H1 (cell line): Measurements from ENCODE around the gene PEPD. TPM values are rescaled to one million over a fixed set of nuclear protein-coding genes. Genes with fewer than 3 reads are reported as not detected.

Experiments used
- CTCF ChIA-PET: fragments of 300-600 bp; sonication (Branson Sonifier 250); formaldehyde crosslinking; loops from one replicate; lab custom pipeline; 2021; ENCODE audit not compliant: partially characterized antibody; lab: Charles Lee
- POLR2A ChIA-PET: fragments of 300-600 bp; sonication (Branson Sonifier 250); formaldehyde crosslinking; loops from one replicate; lab custom pipeline; 2021; ENCODE audit warnings: inconsistent platforms; ENCODE audit not compliant: partially characterized antibody; lab: Charles Lee
- DNase-seq, 2 experiments: peaks; one replicate each; pipeline versions ENCODE4 v3.0.0 to v3.0.0-alpha.2; 2010 to 2022; ENCODE audit warnings: low spot score in 2 of 2, low read depth in 1 of 2, mixed read lengths in 1 of 2
- FAIRE-seq: peaks from 2 replicates; lab custom pipeline; 2011; peaks lifted over from hg19 to GRCh38; lab: Jason Lieb, UNC
- H2AFZ ChIP-seq: 2 replicates; pipeline ENCODE4 v1.8.1; 2012; ENCODE audit warnings: low read length, inconsistent platforms
- H2AK5ac ChIP-seq: 2 replicates; pipeline ENCODE4 v1.6.1; 2013; ENCODE audit warnings: low read depth, low read length
- H2BK120ac ChIP-seq: replicated peaks from 2 replicates; pipeline ENCODE3; 2013; ENCODE audit warnings: low read depth, low read length, inconsistent platforms
- H2BK12ac ChIP-seq: 2 replicates; pipeline ENCODE4 v1.6.1; 2013; ENCODE audit warnings: low read depth, low read length
- H2BK15ac ChIP-seq: 2 replicates; pipeline ENCODE4 v1.6.1; 2013; ENCODE audit warnings: low read length
- H2BK20ac ChIP-seq: 2 replicates; pipeline ENCODE4 v1.6.1; 2013; ENCODE audit warnings: low read length
- H2BK5ac ChIP-seq: 2 replicates; pipeline ENCODE4 v1.6.1; 2013; ENCODE audit warnings: low read depth, low read length
- H3K14ac ChIP-seq: 2 replicates; pipeline ENCODE4 v1.6.1; 2013; ENCODE audit warnings: inconsistent platforms; ENCODE audit not compliant: insufficient read length
- H3K18ac ChIP-seq: 2 replicates; pipeline ENCODE4 v1.6.1; 2013; ENCODE audit warnings: low read length; ENCODE audit errors: extremely low read depth
- H3K23ac ChIP-seq: 2 replicates; pipeline ENCODE4 v1.6.1; 2013; ENCODE audit warnings: inconsistent platforms; ENCODE audit not compliant: insufficient read length
- H3K23me2 ChIP-seq: 2 replicates; pipeline ENCODE4 v1.6.1; 2013; ENCODE audit warnings: low read depth, low read length
- H3K27ac ChIP-seq: 2 replicates; pipeline ENCODE4 v1.6.1; 2011; ENCODE audit warnings: low read depth, low read length, inconsistent platforms
- H3K27me3 ChIP-seq, 4 experiments: replicated peaks in 1 of 4; 1 replicate in 1 of 4; 2 replicates in 3 of 4; pipeline versions ENCODE4 v1.6.1 to v1.8.1; 2011 to 2013; ENCODE audit warnings: low read length in 3 of 4, mild to moderate bottlenecking in 3 of 4, inconsistent platforms in 2 of 4, mixed read lengths in 2 of 4, moderate library complexity in 1 of 4; ENCODE audit not compliant: control insufficient read depth in 3 of 4, insufficient read depth in 3 of 4; ENCODE audit errors: extremely low read depth in 1 of 4
- H3K36me3 ChIP-seq, 4 experiments: 2 replicates each; pipeline versions ENCODE4 v1.6.1 to v1.8.1; 2011 to 2013; ENCODE audit warnings: mild to moderate bottlenecking in 4 of 4, low read length in 3 of 4, moderate library complexity in 2 of 4, control low read depth in 1 of 4, inconsistent platforms in 1 of 4; ENCODE audit not compliant: insufficient read depth in 4 of 4, control insufficient read depth in 2 of 4
- H3K4ac ChIP-seq: replicated peaks from 2 replicates; pipeline ENCODE3; 2013; ENCODE audit warnings: low read length, low read depth, mixed read lengths, inconsistent platforms; ENCODE audit not compliant: insufficient read length
- H3K4me1 ChIP-seq, 4 experiments: replicated peaks in 1 of 4; 1 replicate in 1 of 4; 2 replicates in 3 of 4; pipeline versions ENCODE4 v1.6.1 to v1.8.1; 2011 to 2013; ENCODE audit warnings: low read length in 3 of 4, inconsistent platforms in 2 of 4, mixed read lengths in 1 of 4; ENCODE audit not compliant: insufficient read depth in 4 of 4, control insufficient read depth in 3 of 4
- H3K4me2 ChIP-seq, 2 experiments: 2 replicates each; pipeline versions ENCODE4 v1.6.1 to v1.8.1; 2011 to 2013; ENCODE audit warnings: low read depth in 2 of 2, low read length in 2 of 2, control low read depth in 1 of 2, inconsistent platforms in 1 of 2, mild to moderate bottlenecking in 1 of 2; ENCODE audit not compliant: insufficient read depth in 1 of 2
- H3K4me3 ChIP-seq, 4 experiments: fragments of 200-600, 300-600 bp in 1 of 4; sonication (generic), shearing (Covaris generic), sonication (Bioruptor Twin) in 1 of 4; 2 replicates each; pipeline versions ENCODE4 v1.5.1 to v1.8.1; 2011 to 2016; ENCODE audit warnings: low read length in 4 of 4, low read depth in 3 of 4, control low read depth in 2 of 4, inconsistent platforms in 2 of 4, mild to moderate bottlenecking in 2 of 4, mixed read lengths in 1 of 4, moderate library complexity in 1 of 4; ENCODE audit not compliant: insufficient read depth in 2 of 4; ENCODE audit errors: extremely low read depth in 1 of 4
- H3K56ac ChIP-seq: replicated peaks from 2 replicates; pipeline ENCODE3; 2013; ENCODE audit warnings: low read depth, mild to moderate bottlenecking, mixed read lengths, low read length, inconsistent platforms; ENCODE audit not compliant: insufficient read length
- H3K79me1 ChIP-seq: 2 replicates; pipeline ENCODE4 v1.6.1; 2013; ENCODE audit warnings: low read depth, low read length, control low read depth
- H3K79me2 ChIP-seq, 2 experiments: 2 replicates each; pipeline versions ENCODE4 v1.6.1 to v1.8.1; 2012 to 2013; ENCODE audit warnings: low read length in 2 of 2, mild to moderate bottlenecking in 2 of 2, inconsistent platforms in 1 of 2; ENCODE audit not compliant: insufficient read depth in 2 of 2, control insufficient read depth in 1 of 2
- H3K9ac ChIP-seq, 4 experiments: replicated peaks in 1 of 4; 1 replicate in 1 of 4; 2 replicates in 3 of 4; pipeline versions ENCODE4 v1.6.1 to v1.8.1; 2011 to 2013; ENCODE audit warnings: low read depth in 3 of 4, low read length in 3 of 4, control low read depth in 2 of 4, mild to moderate bottlenecking in 2 of 4, moderate library complexity in 2 of 4, inconsistent platforms in 1 of 4; ENCODE audit errors: extremely low read depth in 1 of 4
- H3K9me3 ChIP-seq, 2 experiments: 2 replicates each; pipeline versions ENCODE4 v1.6.1 to v1.8.1; 2012 to 2013; ENCODE audit warnings: mild to moderate bottlenecking in 2 of 2, moderate library complexity in 2 of 2, control low read depth in 1 of 2, inconsistent platforms in 1 of 2, low read depth in 1 of 2, low read length in 1 of 2, mixed read lengths in 1 of 2; ENCODE audit not compliant: insufficient read depth in 2 of 2
- H4K20me1 ChIP-seq, 2 experiments: replicated peaks in 1 of 2; 2 replicates each; pipeline versions ENCODE3 to v1.8.1; 2011 to 2013; ENCODE audit warnings: inconsistent platforms in 2 of 2, low read length in 2 of 2, mild to moderate bottlenecking in 1 of 2; ENCODE audit not compliant: insufficient read depth in 2 of 2, control insufficient read depth in 1 of 2
- H4K5ac ChIP-seq: 2 replicates; pipeline ENCODE4 v1.6.1; 2013; ENCODE audit warnings: low read length, low read depth, mixed read lengths, inconsistent platforms; ENCODE audit not compliant: insufficient read length
- H4K8ac ChIP-seq: 2 replicates; pipeline ENCODE4 v1.8.0; 2013; ENCODE audit warnings: mild to moderate bottlenecking, moderate library complexity, low read length, inconsistent platforms; ENCODE audit not compliant: insufficient read depth; ENCODE audit errors: extremely low read depth
- H4K91ac ChIP-seq: replicated peaks from 2 replicates; pipeline ENCODE3; 2013; ENCODE audit warnings: low read length, mixed read lengths, inconsistent platforms; ENCODE audit not compliant: insufficient read length
- GABPA ChIP-seq: IDR thresholded peaks from 2 replicates; pipeline ENCODE4 v1.6.1; 2011; ENCODE audit warnings: mild to moderate bottlenecking, low read length, moderate library complexity, borderline replicate concordance; ENCODE audit not compliant: insufficient read depth
- WGBS, 2 experiments: shearing (Covaris generic) in 1 of 2; methylation state at CpG; one replicate each; pipeline versions ENCODE4 v1.1.6 to v1.1.7; 2013 to 2015; ENCODE audit warnings: low lambda C conversion rate in 2 of 2, mixed read lengths in 2 of 2, inconsistent platforms in 1 of 2, low coverage in 1 of 2, missing lambda C conversion rate in 1 of 2; ENCODE audit not compliant: insufficient replicate concordance in 2 of 2, insufficient coverage in 1 of 2, insufficient read length in 1 of 2; ENCODE audit errors: extremely low coverage in 1 of 2, missing lambda C conversion rate in 1 of 2; 5-methylcytosine and 5-hydroxymethylcytosine counted together
- polyA plus RNA-seq, 7 experiments: library from polyadenylated mRNA; depleted of rRNA in 3 of 7; stranded (reverse) in 5 of 7; unstranded in 2 of 7; fragments of >200 nt in 5 of 7; fragments of 200-250 nt in 2 of 7; gene quantifications; 1 replicate in 5 of 7; 2 replicates in 1 of 7; 4 replicates in 1 of 7; pipeline versions ENCODE4 v1.2.1 to v1.2.3, GENCODE V29; 2011 to 2013; ENCODE audit warnings: missing spikeins in 2 of 7, mixed read lengths in 2 of 7
- total RNA-seq: library from RNA; stranded (reverse); fragmentation: NEBNext Ultra II Directional; extraction: Animal tissue kit (Norgen Biotek cat#: 25700); gene quantifications from 2 replicates; pipeline ENCODE4 v1.2.1, GENCODE V29; 2021

Gene PEPD
- total and polyA plus RNA-seq, 2 of the 8 experiments (the other 6 are each of a cell fraction or from before 2014, with no cell fraction given) = 84.1 to 178 TPM

GRCh38 chr19:33467851-33468250 lies 53.7 kb downstream of the PEPD start:
- no peak overlapping the region for H2BK20ac ChIP-seq
- H3K4me3 ChIP-seq = no peak overlapping the region
- H3K79me1 ChIP-seq = no peaks in the 10 kb centered on the region
- no peak overlapping the region for H3K18ac ChIP-seq
- no peak overlapping the region for H3K23ac ChIP-seq
- no peak overlapping the region for H3K9ac ChIP-seq
- H4K5ac ChIP-seq = no peak overlapping the region
- H2BK5ac ChIP-seq = no peak overlapping the region
- H2BK15ac ChIP-seq = no peak overlapping the region
- H3K23me2 ChIP-seq = no peaks in the 10 kb centered on the region
- no peak overlapping the region for H2AK5ac ChIP-seq
- WGBS, 2 experiments = 94% methylated on average over 10 of the region's 11 CpGs; no CpG with 5 or more reads in 1 of the 2 experiments
- DNase-seq (no peak), FAIRE-seq (no peak)
- no peak overlapping the region for H4K91ac ChIP-seq
- H4K20me1 ChIP-seq = peaks cover 0 to 8% of the 10 kb centered on the region in 2 experiments
- no peaks in the 10 kb centered on the region for H3K9me3 ChIP-seq
- CTCF ChIA-PET = interaction anchor here (1.0 to 1.2 kb wide), 2 partner anchors 43 to 52 kb away, joined by 3 to 4 read pairs; no protein-coding TSS in a partner anchor
- no peak overlapping the region for H2AFZ ChIP-seq
- no peaks in the 10 kb centered on the region for H3K79me2 ChIP-seq
- no peak overlapping the region for H3K14ac ChIP-seq
- no peak overlapping the region for H2BK12ac ChIP-seq
- H3K4me1 ChIP-seq = no peaks in the 10 kb centered on the region; a peak in 1 of 7 replicates
- POLR2A ChIA-PET = interaction anchor here (1.0 kb wide), 1 partner anchor 54 kb away, joined by 3 read pairs; no protein-coding TSS in a partner anchor
- H4K8ac ChIP-seq = no peak overlapping the region
- no peak overlapping the region for H3K56ac ChIP-seq
- no peak overlapping the region for H3K4ac ChIP-seq
- H3K4me2 ChIP-seq = no peak overlapping the region
- TF ChIP-seq GABPA = no peak
- no peaks in the 10 kb centered on the region; a peak in 2 of 8 replicates for H3K36me3 ChIP-seq
- H3K27ac ChIP-seq = no peak overlapping the region
- no peak overlapping the region for H2BK120ac ChIP-seq
- no peaks in the 10 kb centered on the region for H3K27me3 ChIP-seq
